Stimulated activated CD8-positive, alpha-beta memory T cell treated with anti-CD3 and anti-CD28 coated beads, Interleukin-12 subunit alpha, Interleukin-12 subunit beta, amount 100 ng/mL, for 1 hour (primary cell): ENCODE data around the gene TCF3.
"Not testable (repeated sequence)": the region's sequence is repeated elsewhere in the genome, so short reads cannot be mapped to it uniquely, and the experiment has no call there.

ENCODE experiments used
- DNase-seq: peaks from one replicate; pipeline ENCODE4 v3.0.0-alpha.2; 2020; ENCODE audit warnings: low read depth

Gene TCF3

DNA sequence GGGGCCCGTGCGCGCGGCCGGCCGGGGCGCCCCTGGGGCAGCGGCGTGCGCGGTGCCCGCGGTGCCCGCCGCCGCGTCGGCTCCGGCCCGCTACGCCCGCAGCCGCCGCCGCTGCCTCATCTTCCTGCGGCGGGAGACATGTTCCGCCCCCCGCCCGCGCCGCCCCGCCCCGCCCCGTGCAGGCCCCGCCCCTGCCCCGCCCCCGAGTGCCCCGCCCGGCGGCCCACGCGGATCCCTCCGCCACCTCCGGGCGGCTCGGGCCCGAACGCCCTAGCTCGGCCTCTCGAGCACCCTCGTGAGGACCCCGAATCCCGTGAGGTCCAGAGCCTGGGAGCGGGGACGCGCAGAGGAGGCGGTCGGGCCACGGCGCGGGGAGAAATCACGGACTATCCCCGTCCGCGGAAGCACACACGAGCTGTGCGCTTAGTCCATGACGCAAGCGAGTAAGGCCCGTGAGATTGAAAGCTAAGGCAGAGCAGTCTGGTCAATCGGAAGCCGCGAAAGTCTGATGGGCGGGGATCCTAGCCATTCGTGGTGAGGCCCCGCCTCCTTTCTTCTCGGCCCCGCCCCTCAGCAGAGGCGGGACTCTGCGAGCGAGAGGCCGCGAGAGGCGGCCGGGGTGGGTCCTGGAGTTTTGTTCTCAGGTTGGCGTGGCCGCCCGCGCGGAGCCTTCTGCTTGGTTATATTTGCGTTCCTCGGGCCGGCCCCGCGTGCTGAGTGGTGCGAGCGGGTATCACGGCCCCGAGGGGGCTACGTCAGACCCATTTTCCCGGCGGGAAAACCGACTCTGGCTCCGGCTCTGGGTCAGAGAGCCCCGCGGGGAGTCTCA is at the start of gene TCF3:
TCF3 (minus strand) TSS at position 145 of the 829 bp plus-strand sequence. CDS start 2,367 bp downstream, outside the sequence.
- DNase-seq, result peak; percentile 97

DNA sequence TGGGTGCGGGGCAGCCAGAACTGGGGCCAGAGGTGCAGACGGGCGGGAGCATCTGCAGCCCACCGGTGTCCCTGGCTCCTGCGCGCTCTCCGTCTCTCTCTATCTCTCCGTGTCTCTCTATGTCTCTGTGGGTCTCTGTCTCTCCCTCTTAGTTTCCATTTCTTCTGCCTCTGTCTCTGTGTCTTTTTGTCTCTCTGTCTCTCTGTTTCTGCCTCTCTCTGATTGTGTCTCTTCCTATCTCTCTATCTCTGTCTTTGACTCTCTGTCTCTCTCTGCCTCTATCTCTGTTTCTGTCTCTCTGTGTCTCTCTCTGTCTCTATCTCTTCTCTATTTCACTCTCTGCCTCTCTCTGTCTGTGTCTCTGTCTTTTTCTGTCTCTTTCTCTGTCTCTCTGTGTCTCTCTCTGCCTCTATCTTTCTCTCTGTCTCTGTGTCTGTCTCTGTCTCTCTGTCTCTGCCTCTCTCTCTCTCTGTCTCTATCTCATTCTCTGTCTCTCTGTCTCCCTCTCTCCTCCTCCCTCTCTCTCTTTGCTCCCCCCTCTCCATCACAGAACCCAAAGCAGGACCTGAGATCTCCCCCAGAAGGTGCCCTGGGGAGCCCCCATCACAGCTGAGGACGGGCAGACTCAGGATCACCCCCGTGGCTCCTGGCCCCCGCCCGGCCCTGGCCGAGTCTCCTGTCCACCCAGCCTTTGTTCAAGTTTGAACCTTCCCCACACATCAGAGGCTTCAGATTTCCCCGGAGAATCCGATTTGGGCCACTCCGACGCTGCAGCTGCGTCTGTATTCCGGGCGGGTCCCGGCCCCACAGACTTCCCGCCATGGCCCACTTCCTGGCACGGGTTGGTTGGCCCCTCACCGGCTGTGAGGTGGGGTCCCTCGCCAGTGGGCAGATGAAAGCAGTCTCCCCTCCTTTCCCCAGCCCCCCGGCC is 48.6 kb upstream of the TCF3 start:
- DNase-seq, result no peak

DNA sequence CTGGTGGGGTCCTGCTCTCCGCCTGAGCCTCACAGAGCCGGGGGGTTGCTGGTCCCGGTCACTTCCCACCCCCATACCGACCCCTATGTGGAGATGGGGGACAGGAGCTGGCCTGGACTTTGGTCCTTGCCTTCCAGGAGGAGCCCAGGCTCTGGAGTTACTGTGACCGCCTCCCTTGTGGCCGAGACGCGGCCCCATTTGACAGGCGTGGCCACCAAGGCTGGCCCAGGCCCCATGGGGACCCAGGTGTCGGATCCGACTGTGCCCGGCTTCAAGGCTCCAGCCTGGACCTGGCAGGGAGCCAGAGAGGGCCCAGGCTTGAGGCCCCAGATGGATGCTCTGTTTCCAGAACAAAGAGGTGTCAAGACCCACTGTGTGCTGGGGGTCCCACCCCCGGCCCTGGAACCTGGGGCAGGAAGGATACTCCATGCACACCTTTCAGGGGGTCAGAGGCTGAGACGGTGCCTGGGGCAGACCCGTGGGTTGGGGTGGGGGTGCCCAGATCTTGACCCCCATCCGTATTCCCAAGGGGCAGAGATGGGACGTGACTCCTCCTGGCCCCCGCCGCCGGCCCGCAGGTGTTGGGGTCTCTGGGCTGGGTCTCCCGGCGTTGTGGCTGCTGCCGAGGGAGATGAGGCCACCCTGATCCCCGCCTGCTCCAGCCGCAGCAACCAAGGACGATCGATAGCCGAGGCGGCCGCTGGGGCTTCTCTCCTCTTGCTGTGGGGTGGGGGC is 47.8 kb upstream of the TCF3 start:
- no peak for DNase-seq

DNA sequence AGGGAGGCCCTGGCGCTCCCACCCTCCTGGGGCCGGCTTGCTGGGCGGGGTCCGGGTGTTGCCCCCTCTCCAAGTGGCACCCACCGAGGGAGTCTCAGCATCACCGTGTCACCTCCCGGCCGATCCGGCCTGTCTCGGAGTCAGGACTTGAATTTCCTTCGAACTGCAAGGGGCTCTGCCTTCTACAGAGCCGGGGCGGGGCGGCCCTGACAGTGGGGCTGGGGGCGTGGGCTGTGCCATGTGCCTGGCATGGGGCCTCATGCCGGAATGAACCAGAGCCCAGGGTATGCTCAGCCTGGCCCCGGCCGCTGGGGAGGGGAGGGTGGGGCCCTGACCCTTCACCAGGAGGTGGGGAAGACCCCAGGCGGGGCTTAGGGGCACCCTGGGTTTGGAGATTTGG is 47.0 kb upstream of the TCF3 start:
- DNase-seq, result no peak

DNA sequence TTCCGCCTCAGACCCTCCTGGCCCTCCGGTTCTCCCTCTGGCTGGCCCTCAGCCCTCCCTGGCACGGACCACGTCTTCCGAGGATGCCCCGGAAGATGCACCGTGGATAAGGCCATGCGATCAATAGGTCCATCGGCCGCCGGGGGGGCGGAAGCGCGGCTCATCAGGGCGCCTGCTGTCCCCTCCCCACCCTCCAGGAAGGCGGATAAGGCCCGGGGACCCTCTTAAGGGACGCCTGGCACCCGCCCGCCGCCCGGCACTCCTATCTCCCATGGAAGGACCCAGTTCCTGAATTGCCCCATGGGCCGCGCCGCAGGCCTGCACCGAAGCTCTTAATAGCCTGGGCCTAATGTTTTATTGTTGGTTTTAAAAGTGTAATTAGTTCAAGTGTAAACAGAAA is 46.2 kb upstream of the TCF3 start:
- DNase-seq, result no peak

DNA sequence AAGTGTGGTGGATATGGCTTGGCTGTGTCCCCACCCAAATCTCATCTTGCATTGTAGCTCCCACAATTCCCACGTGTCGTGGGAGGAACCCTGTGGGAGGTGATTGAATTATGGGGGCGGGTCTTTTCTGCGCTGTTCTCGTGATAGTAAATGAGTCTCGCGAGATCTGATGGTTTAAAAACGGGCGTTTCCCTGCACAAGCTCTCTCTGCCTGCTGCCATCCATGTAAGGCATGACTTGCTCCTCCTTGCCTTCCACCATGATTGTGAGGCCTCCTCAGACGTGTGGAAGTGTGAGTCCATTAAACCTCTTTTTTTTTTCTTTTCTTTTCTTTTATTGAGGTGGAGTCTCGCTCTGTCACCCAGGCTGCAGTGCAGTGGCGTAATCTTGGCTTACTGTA is 43.1 kb upstream of the TCF3 start:
- not testable (repeated sequence) for DNase-seq

DNA sequence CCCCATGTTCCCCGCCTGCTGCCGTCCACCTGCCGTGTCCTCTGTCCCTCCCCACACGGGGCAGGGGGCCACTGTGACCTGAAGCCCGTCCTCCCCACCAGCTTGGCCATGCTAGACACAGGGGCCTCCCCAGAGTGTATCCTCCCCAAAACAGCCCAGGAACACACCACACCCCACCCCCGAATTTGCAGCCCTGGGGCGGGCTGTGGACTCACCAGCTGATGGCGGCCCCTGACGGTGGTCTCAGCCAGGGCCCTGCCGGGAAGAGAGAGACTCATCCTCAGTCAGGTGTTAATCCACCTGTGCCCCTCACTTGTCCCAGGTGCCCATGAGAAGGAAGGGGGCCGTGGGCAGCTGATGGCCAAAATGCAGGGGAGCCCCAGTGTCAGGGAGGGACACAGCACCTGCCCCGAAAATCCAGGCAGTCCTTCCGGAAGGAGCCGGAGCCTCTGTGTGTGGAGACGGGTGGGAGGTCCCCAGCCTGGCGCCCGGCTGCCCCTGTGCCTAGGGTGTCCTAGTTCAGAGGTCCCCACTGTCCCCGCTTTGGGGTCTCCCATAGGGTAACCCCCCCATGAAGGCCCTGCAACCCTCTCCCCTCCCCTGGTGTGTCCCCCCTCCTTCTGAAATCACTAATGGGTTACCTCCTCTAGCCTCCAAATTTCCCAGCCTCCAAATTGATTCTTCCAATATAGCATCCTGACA is 39.3 kb upstream of the TCF3 start:
- DNase-seq, result no peak

DNA sequence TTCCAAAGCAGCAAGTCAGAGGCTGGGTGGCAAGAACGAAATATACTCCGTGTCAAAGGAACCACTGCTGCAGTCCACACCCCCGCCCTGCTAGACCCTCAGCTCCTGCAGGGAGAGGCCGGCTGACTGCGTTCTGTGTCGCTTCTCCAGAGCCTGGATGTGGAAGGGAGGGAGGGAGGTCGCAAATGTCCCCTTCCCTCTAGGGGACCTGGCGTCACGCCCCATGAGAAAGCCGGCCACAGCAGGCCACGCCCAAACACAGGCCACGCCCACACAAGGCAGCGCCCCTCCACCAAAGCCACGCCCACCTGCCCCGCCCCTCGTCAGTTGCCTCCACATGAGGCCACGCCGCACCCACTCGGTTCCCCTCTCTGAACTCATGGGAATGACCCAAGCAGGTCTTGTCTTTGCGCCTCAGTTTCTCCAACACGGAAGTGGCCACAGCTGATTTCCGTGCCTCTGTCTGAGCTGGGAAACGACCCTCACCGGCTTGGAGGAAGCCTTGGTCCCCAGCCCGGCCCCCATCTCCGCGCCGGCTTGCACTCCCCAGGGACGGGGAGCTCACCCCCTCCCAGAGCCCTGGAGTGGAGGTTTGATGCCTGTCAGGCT is 38.4 kb upstream of the TCF3 start:
- DNase-seq, result no peak

DNA sequence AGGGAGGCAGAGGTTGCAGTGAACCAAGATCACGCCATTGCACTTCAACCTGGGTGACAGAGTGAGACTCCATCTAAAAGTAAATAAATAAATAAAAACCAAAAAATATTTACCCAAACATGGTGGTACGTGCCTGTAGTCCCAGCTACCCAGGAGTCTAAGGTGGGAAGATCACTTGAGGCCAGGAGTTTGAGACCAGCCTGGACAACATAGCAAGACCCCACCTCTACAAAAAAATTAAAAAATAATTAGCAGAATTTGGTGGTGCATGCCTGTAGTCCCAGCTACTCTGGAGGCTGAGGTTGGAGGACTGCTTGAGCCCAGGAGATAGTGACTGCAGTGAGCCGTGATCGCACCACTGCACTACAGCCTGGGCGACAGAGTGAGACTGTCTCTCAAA is 33.4 kb upstream of the TCF3 start:
- not testable (repeated sequence) for DNase-seq

DNA sequence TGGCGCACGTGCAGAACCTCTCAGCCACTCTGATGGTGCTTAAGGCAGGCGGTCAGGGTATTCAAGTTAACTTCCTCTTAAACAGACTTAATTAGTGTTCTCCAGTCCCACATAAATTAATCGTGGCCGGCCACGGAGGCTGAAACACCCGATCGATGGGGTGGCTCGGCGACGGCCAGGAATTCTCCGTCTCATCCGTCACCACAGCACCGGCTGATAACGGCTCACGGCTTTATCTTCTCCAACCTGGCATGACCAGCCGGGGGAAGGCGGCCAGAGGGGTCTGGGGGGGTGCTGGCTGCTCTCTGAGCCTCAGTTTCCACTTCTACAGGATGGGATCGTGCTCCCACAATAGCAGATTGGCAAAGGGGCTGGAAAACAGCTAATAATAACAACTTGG is 32.6 kb upstream of the TCF3 start:
- no peak for DNase-seq

DNA sequence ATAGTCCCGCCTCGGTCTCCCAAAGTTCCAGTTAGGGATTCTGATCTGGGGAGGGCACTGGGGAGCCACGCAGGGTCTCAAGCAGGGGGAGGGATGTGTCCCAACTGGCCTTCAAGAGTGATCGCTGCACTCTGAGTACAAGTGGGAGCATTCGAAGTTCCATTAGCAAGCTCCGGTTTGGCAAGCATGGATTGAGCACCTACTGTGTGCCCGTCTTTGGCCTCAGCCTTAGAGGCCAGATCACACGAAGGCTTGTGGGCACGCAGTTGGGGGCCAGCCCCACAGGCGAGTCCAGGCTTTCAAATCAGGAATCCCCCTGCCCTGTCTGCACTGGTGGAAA is 32.1 kb upstream of the TCF3 start:
- no peak for DNase-seq

DNA sequence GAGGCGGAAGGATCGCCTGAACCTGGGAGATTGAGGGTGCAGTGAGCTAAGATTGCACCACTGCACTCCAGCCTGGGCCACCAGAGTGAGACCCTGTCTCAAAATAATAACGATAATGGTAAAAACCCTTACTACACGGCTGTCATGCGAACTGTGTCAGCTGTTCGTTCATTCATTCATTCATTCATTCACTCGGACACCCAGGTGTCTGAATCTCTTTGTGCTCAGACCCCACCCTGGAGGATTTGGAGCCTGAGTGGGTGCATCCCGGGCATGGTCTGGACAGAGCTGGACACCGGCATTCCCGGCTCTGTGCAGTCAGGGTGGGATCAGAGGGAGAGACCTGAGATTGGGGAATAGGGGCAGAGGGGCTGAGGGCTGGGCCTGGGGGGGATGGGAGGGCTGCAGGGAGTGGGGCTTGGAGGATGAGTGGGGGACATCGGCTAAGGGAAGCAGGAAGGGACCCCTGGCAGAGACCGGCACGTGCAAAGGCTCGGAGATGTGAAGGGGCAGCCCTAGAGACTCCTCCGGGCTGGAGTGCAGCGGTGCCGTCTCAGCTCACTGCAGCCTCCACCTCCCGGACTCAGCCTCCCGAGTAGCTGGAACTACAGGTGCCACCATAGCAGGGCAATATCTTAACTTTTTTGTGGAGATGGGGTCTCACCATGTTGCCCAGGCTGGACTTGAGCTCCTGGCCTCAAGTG is 31.6 kb upstream of the TCF3 start:
- no peak for DNase-seq

DNA sequence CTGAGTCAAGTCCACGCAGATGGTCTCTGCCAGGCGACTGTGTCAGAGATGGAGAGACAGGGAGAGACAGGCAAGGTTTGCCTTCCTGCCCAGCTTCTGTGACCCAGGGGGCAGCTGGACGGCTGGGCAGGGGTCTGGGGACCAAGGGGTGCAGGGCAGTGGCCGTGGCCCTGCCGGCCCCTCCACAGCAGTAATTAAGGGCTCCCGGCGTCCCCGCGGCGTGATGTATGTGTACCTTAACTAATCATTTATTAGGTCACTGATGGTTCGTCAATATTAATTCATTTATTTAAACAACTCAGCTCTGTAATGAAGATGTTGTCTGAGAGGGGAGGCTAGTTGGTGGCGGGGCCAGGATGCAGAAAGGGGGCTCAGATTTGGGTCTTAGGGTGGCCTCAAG is 28.6 kb upstream of the TCF3 start:
- no peak for DNase-seq

DNA sequence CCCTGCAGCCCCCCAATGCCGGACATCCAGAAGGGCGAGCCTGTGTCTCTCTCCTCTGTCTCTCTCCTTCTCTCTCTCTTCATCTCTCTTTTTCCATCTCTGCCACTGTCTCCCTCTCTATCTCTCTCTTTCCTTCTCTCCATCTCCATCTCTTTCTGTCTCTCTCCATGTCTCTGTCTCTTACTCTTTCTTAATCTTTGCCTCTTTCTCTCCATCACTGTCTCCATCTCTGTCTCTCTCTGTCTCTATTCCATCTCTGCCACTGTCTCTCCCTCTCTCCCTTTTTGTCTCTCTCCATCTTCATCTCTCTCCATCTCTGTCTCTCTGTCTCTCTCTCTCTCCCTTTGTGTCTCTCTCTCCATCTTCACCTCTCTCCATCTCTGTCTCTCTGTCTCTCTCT is 25.7 kb upstream of the TCF3 start:
- no peak for DNase-seq

DNA sequence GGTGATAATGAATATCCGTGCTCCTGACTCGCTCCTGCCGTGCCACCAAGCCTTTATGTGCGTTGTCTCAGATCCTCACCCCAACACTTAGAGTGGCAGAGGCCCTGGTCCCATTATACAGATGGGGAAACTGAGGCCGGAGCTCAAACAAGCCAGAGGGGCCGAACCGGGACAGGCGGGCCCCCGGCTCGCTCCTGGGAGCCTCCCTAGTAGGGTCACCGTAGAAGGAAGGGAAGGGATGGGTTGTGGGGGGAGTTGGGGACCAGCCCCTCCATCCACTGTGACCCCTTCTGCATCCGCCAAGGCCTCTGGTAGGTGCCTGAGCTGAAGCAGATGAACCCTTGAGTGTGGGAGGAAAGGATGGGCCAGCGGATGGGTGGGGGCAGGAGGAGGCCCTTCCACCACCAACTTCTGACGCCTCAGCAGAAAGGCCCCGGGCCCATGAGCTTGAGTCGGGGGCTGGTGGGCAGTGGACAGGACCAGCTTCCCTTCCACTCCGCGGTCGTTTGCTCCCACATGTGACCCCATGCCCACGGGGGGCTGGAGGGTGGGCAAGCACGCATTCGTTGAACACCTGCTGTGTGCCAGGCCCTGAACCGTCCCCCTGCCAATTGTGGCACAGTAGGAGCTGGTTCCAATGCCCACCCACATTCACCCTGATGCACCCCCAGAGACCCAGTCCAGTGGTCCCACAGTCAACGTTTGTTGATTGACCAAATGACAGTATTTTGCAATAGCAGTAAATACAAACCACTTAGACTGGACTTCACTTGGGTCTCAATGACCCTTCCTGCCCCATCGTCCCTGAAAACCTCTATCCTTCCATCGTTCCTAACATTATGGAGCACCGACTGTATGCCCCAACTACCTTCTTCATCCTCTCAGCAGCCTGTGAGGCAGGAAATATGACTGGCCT is 24.2 kb upstream of the TCF3 start:
- DNase-seq, result no peak

DNA sequence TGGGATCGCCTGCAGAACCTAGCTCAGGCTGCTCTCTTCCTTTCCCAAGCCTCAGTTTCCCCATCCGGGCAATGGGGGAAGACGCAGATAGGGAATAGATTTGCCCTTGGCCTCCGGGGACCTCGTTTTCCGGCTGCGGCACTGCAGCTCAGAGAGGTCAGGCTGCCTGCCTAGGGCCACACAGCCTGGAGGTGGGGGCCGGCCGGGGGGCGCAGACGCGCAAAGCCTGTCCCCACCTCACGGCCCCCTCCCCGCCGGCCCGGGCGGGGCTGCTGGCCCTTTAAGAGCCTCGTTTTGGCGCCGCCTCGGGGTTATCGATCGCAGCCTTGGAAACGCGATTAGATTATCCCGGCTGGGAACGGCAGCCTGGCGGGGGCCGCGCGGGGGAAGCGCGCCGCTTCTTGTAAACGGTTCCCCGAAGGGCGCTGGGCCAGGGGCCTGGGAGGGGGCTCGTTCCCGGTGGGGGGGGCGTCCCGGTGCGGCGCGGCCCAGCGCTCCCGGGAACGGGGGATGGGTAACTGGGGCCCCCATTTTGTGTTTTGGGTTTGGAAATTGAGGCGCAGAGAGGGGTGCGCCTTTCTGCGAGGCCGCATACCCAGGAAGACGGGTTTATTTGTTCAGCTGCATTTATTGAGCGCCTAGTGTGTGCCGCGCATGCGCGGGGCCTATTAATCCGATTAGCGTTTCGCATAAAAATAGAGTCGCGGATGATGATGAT is 23.4 kb upstream of the TCF3 start:
- DNase-seq, result no peak

DNA sequence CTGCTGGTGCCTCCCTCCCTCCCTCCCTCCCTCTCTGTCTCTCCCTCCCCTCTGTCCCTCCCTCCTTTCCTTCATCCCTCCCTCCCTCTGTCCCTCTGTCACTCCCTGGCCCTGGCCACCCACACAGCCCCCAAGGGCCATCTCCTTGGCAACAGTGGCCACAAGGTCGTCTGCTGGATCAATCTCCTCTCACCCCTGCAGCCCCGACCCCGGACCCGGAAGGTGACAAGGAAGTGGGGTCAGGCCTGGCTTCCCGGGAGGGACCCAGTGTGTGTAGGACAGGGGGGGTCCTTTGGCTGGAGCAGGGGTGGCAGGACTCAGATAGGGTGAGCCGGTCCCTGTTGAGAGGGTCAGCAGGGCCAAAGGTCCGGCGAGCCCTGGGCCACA is 21.9 kb upstream of the TCF3 start:
- no peak for DNase-seq

DNA sequence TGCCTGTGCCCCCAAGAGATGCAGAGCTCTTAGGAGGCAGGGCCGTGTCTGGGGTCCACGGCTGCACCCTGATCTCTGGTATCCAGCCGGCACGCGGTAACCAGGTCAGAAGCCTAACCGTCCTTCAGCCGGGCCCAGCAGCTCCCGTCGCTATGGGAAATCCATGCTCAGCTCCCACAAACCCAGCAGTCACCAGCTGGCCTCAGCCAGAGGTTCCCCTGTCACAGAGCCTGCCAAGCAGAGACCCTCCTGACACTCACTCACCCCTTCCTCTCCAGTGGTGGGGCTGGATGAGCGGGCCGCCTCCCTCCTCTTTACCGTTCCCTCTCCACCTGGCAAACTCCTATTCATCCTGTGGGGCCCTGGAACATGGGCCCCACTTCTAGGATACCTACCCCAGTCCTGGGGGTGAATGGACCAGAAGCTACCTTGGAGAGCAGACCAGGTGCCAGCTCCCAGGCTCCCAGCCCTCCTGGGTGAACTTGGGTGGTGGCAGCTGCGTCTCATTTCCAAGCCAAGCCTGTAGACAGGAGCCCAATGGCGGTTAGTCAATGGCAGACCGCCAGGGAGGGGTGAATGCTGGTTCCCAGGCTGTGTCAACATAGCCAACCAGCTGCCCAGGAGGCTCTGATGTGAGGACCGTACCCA is 21.4 kb upstream of the TCF3 start:
- no peak for DNase-seq
